ENCODE results near the gene PATJ. TPM values are rescaled to one million over a fixed set of nuclear protein-coding genes. Genes with fewer than 3 reads are reported as not detected.

The PATJ gene
- total and polyA plus RNA-seq, 2 donors (not counting 1 experiment from before 2014, with no cell fraction given): 8.0 to 45.3 TPM

- H3K4me1 ChIP-seq (ENCODE audit: control insufficient read depth in 2 of 2, insufficient read depth in 2 of 2, low read length in 2 of 2): no peaks in the 10 kb centered on the region
- H3K4me2 ChIP-seq (replicated peaks; ENCODE audit: low read depth, low read length, poor library complexity, severe bottlenecking): no peak overlapping the region
- no peak overlapping the region for H3K27ac ChIP-seq (ENCODE audit: low read length in 2 of 2)
- no peak for DNase-seq
- POLR2A ChIA-PET: no interaction called here
- Mint-ChIP-seq H3K4me1 (no peaks in the 10 kb centered on the region), H3K27me3 (no peaks in the 10 kb centered on the region), H3K9me3 (ENCODE audit: insufficient read depth) (no peaks in the 10 kb centered on the region), H3K4me3 (no peak overlapping the region), H3K27ac (no peak overlapping the region)
- no peaks in the 10 kb centered on the region for H3K9me3 ChIP-seq (ENCODE audit: control extremely low read depth in 1 of 3, control insufficient read depth in 2 of 3, insufficient read depth in 1 of 3, low read length in 2 of 3)
- no peaks in the 10 kb centered on the region for H3K36me3 ChIP-seq (replicated peaks in 1 of 2; ENCODE audit: control extremely low read depth in 1 of 2, control insufficient read depth in 1 of 2, extremely low read depth in 1 of 2, insufficient read depth in 2 of 2, low read length in 1 of 2)
- 100% methylated on average over 4 of the region's 5 CpGs for WGBS (ENCODE audit: insufficient coverage)
- no peak for TF ChIP-seq CTCF (IDR thresholded peaks at IDR 0.05)
- no peak for TF ChIP-seq EZH2 (IDR thresholded peaks at IDR 0.05; ENCODE audit: borderline replicate concordance, insufficient read depth, low read depth, low read length, poor library complexity, severe bottlenecking)
- H2AFZ ChIP-seq (ENCODE audit: insufficient read depth, low read depth, low read length, poor library complexity, severe bottlenecking): no peak overlapping the region
- H3K9ac ChIP-seq (ENCODE audit: low read length): no peak overlapping the region
- no peaks in the 10 kb centered on the region for H4K20me1 ChIP-seq (ENCODE audit: control insufficient read depth, insufficient read depth, low read length, poor library complexity, severe bottlenecking)
- intact Hi-C loops (cut with micrococcal nuclease): no loop called here
- no peaks in the 10 kb centered on the region for H3K79me2 ChIP-seq (ENCODE audit: control insufficient read depth, insufficient read depth, low read length)
- H3K27me3 ChIP-seq (replicated peaks in 1 of 4; ENCODE audit: control extremely low read depth in 1 of 4, control insufficient read depth in 3 of 4, insufficient read depth in 4 of 4, low read length in 3 of 4): no peaks in the 10 kb centered on the region
- ATAC-seq (ENCODE audit: low read depth): no peak
- CTCF ChIA-PET: no interaction called here
- no peak overlapping the region for H3K4me3 ChIP-seq (ENCODE audit: control extremely low read depth in 1 of 5, extremely low read depth in 1 of 5, insufficient read depth in 1 of 5, low read depth in 2 of 5, low read length in 4 of 5)
Measured at GRCh38 chr1:61930116-61930645, 187.9 kb downstream of the PATJ start.

GRCh38 chr1:61931587-61932279 lies 189.5 kb downstream of the PATJ start:
- CTCF ChIA-PET: no interaction called here
- ATAC-seq (ENCODE audit: low read depth) (no peak), DNase-seq (no peak)
- Histone ChIP-seq H3K27ac (ENCODE audit: low read length in 2 of 2) (no peak overlapping the region), H3K36me3 (replicated peaks in 1 of 2; ENCODE audit: control extremely low read depth in 1 of 2, control insufficient read depth in 1 of 2, extremely low read depth in 1 of 2, insufficient read depth in 2 of 2, low read length in 1 of 2) (no peaks in the 10 kb centered on the region), H3K4me1 (ENCODE audit: control insufficient read depth in 2 of 2, insufficient read depth in 2 of 2, low read length in 2 of 2) (no peaks in the 10 kb centered on the region), H3K4me2 (replicated peaks; ENCODE audit: low read depth, low read length, poor library complexity, severe bottlenecking) (no peak overlapping the region), H2AFZ (ENCODE audit: insufficient read depth, low read depth, low read length, poor library complexity, severe bottlenecking) (no peak overlapping the region), H3K4me3 (ENCODE audit: control extremely low read depth in 1 of 5, extremely low read depth in 1 of 5, insufficient read depth in 1 of 5, low read depth in 2 of 5, low read length in 4 of 5) (no peak overlapping the region), H3K9me3 (ENCODE audit: control extremely low read depth in 1 of 3, control insufficient read depth in 2 of 3, insufficient read depth in 1 of 3, low read length in 2 of 3) (no peaks in the 10 kb centered on the region), H4K20me1 (ENCODE audit: control insufficient read depth, insufficient read depth, low read length, poor library complexity, severe bottlenecking) (no peaks in the 10 kb centered on the region), H3K27me3 (replicated peaks in 1 of 4; ENCODE audit: control extremely low read depth in 1 of 4, control insufficient read depth in 3 of 4, insufficient read depth in 4 of 4, low read length in 3 of 4) (no peaks in the 10 kb centered on the region), H3K79me2 (ENCODE audit: control insufficient read depth, insufficient read depth, low read length) (no peaks in the 10 kb centered on the region), H3K9ac (ENCODE audit: low read length) (no peak overlapping the region)
- no peaks in the 10 kb centered on the region for H3K9me3 Mint-ChIP-seq (ENCODE audit: insufficient read depth)
- no peaks in the 10 kb centered on the region for H3K27me3 Mint-ChIP-seq
- POLR2A ChIA-PET: no interaction called here
- WGBS (ENCODE audit: insufficient coverage): no CpG with 5 or more reads among the region's 3 CpGs
- TF ChIP-seq CTCF (IDR thresholded peaks at IDR 0.05): no peak
- no peak for TF ChIP-seq EZH2 (IDR thresholded peaks at IDR 0.05; ENCODE audit: borderline replicate concordance, insufficient read depth, low read depth, low read length, poor library complexity, severe bottlenecking)
- H3K4me1 Mint-ChIP-seq: no peaks in the 10 kb centered on the region
- H3K4me3 Mint-ChIP-seq: no peak overlapping the region
- H3K27ac Mint-ChIP-seq: no peak overlapping the region
- intact Hi-C loops (cut with micrococcal nuclease): no loop called here
